NCI-H748 (cell line): ENCODE data around the gene ACP1.
A peak's percentile ranks its signal among the peaks of the same experiment; 100 is the strongest.

Experiments
- DNase-seq: peaks from one replicate; lab custom pipeline; 2025; ENCODE audit not compliant: unreplicated experiment; lab: John Stamatoyannopoulos, UW

Gene ACP1

GRCh38 chr2:279956-280649, 15.4 kb downstream of the ACP1 start:
- no peak for DNase-seq

- DNase-seq: no peak
These were observed 15.9 kb downstream of the ACP1 start for GRCh38 chr2:280650-281110.

GRCh38 chr2:281381-281780, 16.6 kb downstream of the ACP1 start:
- no peak for DNase-seq

GRCh38 chr2:282371-283263, 17.9 kb downstream of the ACP1 start:
- DNase-seq: no peak

GRCh38 chr2:283996-284794, 19.4 kb downstream of the ACP1 start:
- DNase-seq: no peak

GRCh38 chr2:284896-285492, 20.2 kb downstream of the ACP1 start:
- DNase-seq: peak; percentile 53

GRCh38 chr2:285531-285930, 20.8 kb downstream of the ACP1 start:
- DNase-seq: no peak

- no peak for DNase-seq
These were observed 21.3 kb downstream of the ACP1 start for GRCh38 chr2:286035-286434.

- DNase-seq: peak; percentile 35
These were observed 22.1 kb downstream of the ACP1 start for GRCh38 chr2:286774-287392.

GRCh38 chr2:287471-287885, 22.7 kb downstream of the ACP1 start:
- peak; percentile 71 for DNase-seq

GRCh38 chr2:287911-288757, 23.4 kb downstream of the ACP1 start, which contains the start of gene ALKAL2:
TSS of gene ALKAL2 (minus strand) at chr2:288091. CDS start at chr2:287835, 256 bp downstream.
- peak; percentile 62 for DNase-seq

- DNase-seq: peak; percentile 54
These were observed 24.1 kb downstream of the ACP1 start for GRCh38 chr2:288758-289361.

GRCh38 chr2:289362-290089, 24.8 kb downstream of the ACP1 start:
- peak; percentile 77 for DNase-seq

GRCh38 chr2:290090-290722, 25.5 kb downstream of the ACP1 start:
- peak; percentile 70 for DNase-seq

- no peak for DNase-seq
These were observed 30.3 kb downstream of the ACP1 start for GRCh38 chr2:295090-295489.

GRCh38 chr2:296354-296753, 31.6 kb downstream of the ACP1 start:
- no peak for DNase-seq

- DNase-seq: no peak
These were observed 40.6 kb downstream of the ACP1 start for GRCh38 chr2:305366-305765.
